ENCODE data around the gene SLC9A9.

DNA sequence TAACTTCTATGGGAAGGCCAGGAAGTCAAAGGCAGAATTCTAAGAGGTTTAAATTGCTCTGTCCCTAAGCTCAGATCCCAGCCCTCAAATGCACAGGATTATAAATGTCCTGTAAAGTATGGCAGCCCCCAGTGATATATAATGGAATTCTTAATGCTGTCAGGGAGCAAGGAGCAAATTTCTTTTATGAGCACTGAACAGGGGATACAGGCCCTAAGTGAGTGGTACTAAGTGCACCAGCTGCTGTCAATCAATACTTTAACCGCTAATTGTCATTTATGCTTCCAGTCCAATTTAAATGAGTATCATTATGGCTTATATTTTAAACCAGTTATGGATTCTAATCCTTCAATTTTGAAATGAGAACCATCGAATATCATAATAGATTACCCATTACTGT, 4.7 kb downstream of the SLC9A9 start:
- TF ChIP-seq EZH2 (IDR thresholded peaks at IDR 0.05; ENCODE audit: borderline replicate concordance, insufficient read depth, low read length, poor library complexity, severe bottlenecking) (no peak), POLR2AphosphoS5 (IDR thresholded peaks at IDR 0.05) (no peak)
- TF ChIP-seq, protein P1, sequence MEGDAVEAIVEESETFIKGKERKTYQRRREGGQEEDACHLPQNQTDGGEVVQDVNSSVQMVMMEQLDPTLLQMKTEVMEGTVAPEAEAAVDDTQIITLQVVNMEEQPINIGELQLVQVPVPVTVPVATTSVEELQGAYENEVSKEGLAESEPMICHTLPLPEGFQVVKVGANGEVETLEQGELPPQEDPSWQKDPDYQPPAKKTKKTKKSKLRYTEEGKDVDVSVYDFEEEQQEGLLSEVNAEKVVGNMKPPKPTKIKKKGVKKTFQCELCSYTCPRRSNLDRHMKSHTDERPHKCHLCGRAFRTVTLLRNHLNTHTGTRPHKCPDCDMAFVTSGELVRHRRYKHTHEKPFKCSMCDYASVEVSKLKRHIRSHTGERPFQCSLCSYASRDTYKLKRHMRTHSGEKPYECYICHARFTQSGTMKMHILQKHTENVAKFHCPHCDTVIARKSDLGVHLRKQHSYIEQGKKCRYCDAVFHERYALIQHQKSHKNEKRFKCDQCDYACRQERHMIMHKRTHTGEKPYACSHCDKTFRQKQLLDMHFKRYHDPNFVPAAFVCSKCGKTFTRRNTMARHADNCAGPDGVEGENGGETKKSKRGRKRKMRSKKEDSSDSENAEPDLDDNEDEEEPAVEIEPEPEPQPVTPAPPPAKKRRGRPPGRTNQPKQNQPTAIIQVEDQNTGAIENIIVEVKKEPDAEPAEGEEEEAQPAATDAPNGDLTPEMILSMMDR (IDR thresholded peaks at IDR 0.05; ENCODE audit: poor library complexity, severe bottlenecking), result no peak
